K562 (cell line): ENCODE results near the gene RNF32. TPM values are rescaled to one million over a fixed set of nuclear protein-coding genes. Genes with fewer than 3 reads are reported as not detected.
A peak's percentile ranks its signal among the peaks of the same experiment; 100 is the strongest.

Experiments
- ATAC-seq: fragments of 200-7000 bp; cut with Tn5 transposase; 3 replicates; pipeline ENCODE4 v1.9.1; 2020; ENCODE audit warnings: moderate library complexity
- BruUV-seq: library from RNA; stranded (reverse); fragments of 400-500 nt; replicated peaks from 2 replicates; lab custom pipeline; 2021; lab: Mats Ljungman, UMichigan
- CTCF ChIA-PET: fragments of 300-600 bp; formaldehyde crosslinking; extraction: SDS; loops from one replicate; lab custom pipeline; 2021; ENCODE audit warnings: low intra/inter-chr PET ratio; lab: Yijun Ruan, JAX
- POLR2A ChIA-PET: fragments of 300-600, 350-650 bp; sonication (Branson Sonifier 250); formaldehyde crosslinking; extraction: SDS; loops from one replicate; lab custom pipeline; 2021; ENCODE audit warnings: antibody characterized with exemption, inconsistent platforms; lab: Yijun Ruan, JAX
- DNase-seq, 4 experiments: peaks; one replicate each; pipeline versions ENCODE4 v3.0.0 to v3.0.0-alpha.2; 2011 to 2018; ENCODE audit warnings: low spot score in 3 of 4, mixed read lengths in 3 of 4; ENCODE audit errors: extremely low read depth in 1 of 4
- FAIRE-seq: peaks from 2 replicates; lab custom pipeline; 2011; peaks lifted over from hg19 to GRCh38; lab: Jason Lieb, UNC
- H2AFZ ChIP-seq: 2 replicates; pipeline ENCODE4 v1.6.0; 2011; ENCODE audit warnings: low read depth, low read length, control low read depth, inconsistent platforms
- H3K27ac ChIP-seq: fragments of 200-600 bp; 3 replicates; pipeline ENCODE4 v1.8.0; 2011; ENCODE audit warnings: low read depth, mild to moderate bottlenecking, control low read depth, inconsistent platforms, low read length, moderate library complexity, mixed read lengths; ENCODE audit errors: extremely low read depth
- H3K27me3 ChIP-seq, 2 experiments: fragments of 300-600 bp in 1 of 2; 2 replicates in 1 of 2; 3 replicates in 1 of 2; pipeline versions ENCODE4 v1.6.0 to v1.8.0; 2011; ENCODE audit warnings: inconsistent platforms in 2 of 2, low read length in 2 of 2, mild to moderate bottlenecking in 1 of 2, mixed read lengths in 1 of 2, moderate library complexity in 1 of 2; ENCODE audit not compliant: control insufficient read depth in 2 of 2, insufficient read depth in 2 of 2
- H3K36me3 ChIP-seq: fragments of 300-600 bp; 3 replicates; pipeline ENCODE4 v1.8.0; 2011; ENCODE audit warnings: mild to moderate bottlenecking, low read length, inconsistent platforms; ENCODE audit not compliant: control insufficient read depth, insufficient read depth
- H3K4me1 ChIP-seq, 2 experiments: fragments of 200-600 bp in 1 of 2; replicated peaks in 1 of 2; 2 replicates in 1 of 2; 3 replicates in 1 of 2; pipeline versions ENCODE4 v1.5.1 to v1.8.0; 2011; ENCODE audit warnings: inconsistent platforms in 2 of 2, low read length in 2 of 2, mild to moderate bottlenecking in 1 of 2, mixed read lengths in 1 of 2, moderate library complexity in 1 of 2; ENCODE audit not compliant: control insufficient read depth in 2 of 2, insufficient read depth in 2 of 2
- H3K4me2 ChIP-seq: 2 replicates; pipeline ENCODE4 v1.6.1; 2011; ENCODE audit warnings: low read length, control low read depth, inconsistent platforms, mixed read lengths; ENCODE audit not compliant: insufficient read depth
- H3K4me3 ChIP-seq: fragments of 200-600 bp; sonication (generic), shearing (Covaris generic); 2 replicates; pipeline ENCODE4 v1.5.1; 2016; ENCODE audit warnings: control low read depth, inconsistent platforms
- H3K79me2 ChIP-seq: fragments of 200-600 bp; 3 replicates; pipeline ENCODE4 v1.8.0; 2011; ENCODE audit warnings: low read length, inconsistent platforms; ENCODE audit not compliant: control insufficient read depth, insufficient read depth
- H3K9ac ChIP-seq, 2 experiments: 2 replicates each; pipeline versions ENCODE4 v1.6.0 to v1.6.1; 2011; ENCODE audit warnings: low read depth in 2 of 2, low read length in 2 of 2, control low read depth in 1 of 2, inconsistent platforms in 1 of 2, mild to moderate bottlenecking in 1 of 2, mixed read lengths in 1 of 2; ENCODE audit not compliant: insufficient read depth in 1 of 2
- H3K9me1 ChIP-seq: one replicate; pipeline ENCODE4 v1.6.0; 2011; ENCODE audit warnings: inconsistent platforms, mild to moderate bottlenecking, low read length, moderate library complexity; ENCODE audit not compliant: control insufficient read depth, insufficient read depth
- H3K9me3 ChIP-seq: replicated peaks from 2 replicates; pipeline ENCODE4 v1.5.1; 2011; ENCODE audit warnings: low read depth, low read length, inconsistent platforms; ENCODE audit not compliant: control insufficient read depth, insufficient read depth
- H4K20me1 ChIP-seq: replicated peaks from 2 replicates; pipeline ENCODE4 v1.6.1; 2011; ENCODE audit warnings: low read length, inconsistent platforms, mixed read lengths; ENCODE audit not compliant: control insufficient read depth, insufficient read depth
- C11orf30 ChIP-seq: fragments of 450-650 bp; IDR thresholded peaks from 2 replicates; pipeline ENCODE4 v1.6.1; 2016; ENCODE audit warnings: low read depth, mild to moderate bottlenecking
- E2F3 ChIP-seq: fragments of 250-450 bp; sonication (Bioruptor Pico); IDR thresholded peaks from 2 replicates; pipeline ENCODE4 v1.4.0; 2020; ENCODE audit warnings: mild to moderate bottlenecking
- PTRF ChIP-seq: fragments of 450-650 bp; IDR thresholded peaks from 2 replicates; pipeline ENCODE4 v1.6.1; 2016; ENCODE audit warnings: mild to moderate bottlenecking, missing genetic modification characterization, missing compliant biosample characterization
- SMAD4 ChIP-seq: fragments of 250-450 bp; sonication (Bioruptor Pico); conservative IDR thresholded peaks from 2 replicates; pipeline ENCODE4 v1.8.0; 2021; ENCODE audit warnings: inconsistent platforms, mild to moderate bottlenecking, moderate library complexity
- ZNF311 ChIP-seq: fragments of 250-450 bp; sonication (Bioruptor Pico); IDR thresholded peaks from 2 replicates; pipeline ENCODE4 v1.4.0; 2020; ENCODE audit warnings: mild to moderate bottlenecking, moderate library complexity
- ZNF41 ChIP-seq: fragments of 250-450 bp; sonication (Bioruptor Pico); conservative IDR thresholded peaks from 2 replicates; pipeline ENCODE4 v1.4.0; 2020; ENCODE audit warnings: mild to moderate bottlenecking
- in situ Hi-C: fragments of 300-500 bp; cut with MboI; formaldehyde crosslinking; loops from 4 replicates; pipeline ENCODE4 v1.15.0; 2018; ENCODE audit warnings: inconsistent platforms, mixed read lengths
- intact Hi-C: fragments of 100-400 bp; cut with micrococcal nuclease; formaldehyde crosslinking; loops from 2 replicates; pipeline ENCODE4 v1.14.2; 2022
- polyA plus RNA-seq, 8 experiments: library from polyadenylated mRNA; depleted of rRNA in 4 of 8; stranded (reverse) in 5 of 8; unstranded in 3 of 8; fragments of >200 nt; fragmentation: Nextera tagmentation in 2 of 8; fragmentation: Illumina TruSeq in 1 of 8; extraction: Ambion mirVana in 2 of 8; extraction: Trizol in 1 of 8; gene quantifications; 2 replicates each; pipeline versions ENCODE4 v1.2.1 to v1.2.3, GENCODE V29; 2011 to 2014; ENCODE audit warnings: inconsistent platforms in 1 of 8, missing spikeins in 1 of 8
- total RNA-seq, 7 experiments: library from RNA; depleted of rRNA in 6 of 7; stranded (reverse); fragments of >200 nt in 6 of 7; fragmentation: Illumina TruSeq in 2 of 7; extraction: Trizol in 2 of 7; gene quantifications; 2 replicates each; pipeline versions ENCODE4 v1.2.1 to v1.2.3, GENCODE V29; 2011 to 2021; ENCODE audit warnings: low replicate concordance in 1 of 7
- TF ChIP-seq, protein P1 (sequence below), 3 experiments: fragments of 200-800 bp in 1 of 3; sonication (Bioruptor generic) in 1 of 3; sonication (generic) in 1 of 3; formaldehyde crosslinking in 1 of 3; IDR thresholded peaks; 2 replicates each; pipeline versions ENCODE4 v1.6.1 to v1.8.0; 2016 to 2022; ENCODE audit warnings: mild to moderate bottlenecking in 2 of 3, missing compliant biosample characterization in 2 of 3, missing genetic modification characterization in 2 of 3, missing genetic modification reagents in 1 of 3
- TF ChIP-seq, protein P2 (sequence below), 2 experiments: fragments of 250-450 bp in 1 of 2; fragments of 450-650 bp in 1 of 2; sonication (Bioruptor Pico) in 1 of 2; IDR thresholded peaks; 2 replicates each; pipeline versions ENCODE4 v1.6.1 to v1.8.0; 2016 to 2021; ENCODE audit warnings: mild to moderate bottlenecking in 2 of 2, moderate library complexity in 2 of 2, missing compliant biosample characterization in 1 of 2, missing genetic modification characterization in 1 of 2
- TF ChIP-seq, protein P3 (sequence below): fragments of 250-450 bp; sonication (Bioruptor Pico); IDR thresholded peaks from 2 replicates; pipeline ENCODE4 v1.4.0; 2020

The RNF32 gene
- total and polyA plus RNA-seq, 9 of the 15 experiments (the other 6 are each of a cell fraction or from before 2014, with no cell fraction given) = 2.6 to 7.0 (median 4.6) TPM

DNA sequence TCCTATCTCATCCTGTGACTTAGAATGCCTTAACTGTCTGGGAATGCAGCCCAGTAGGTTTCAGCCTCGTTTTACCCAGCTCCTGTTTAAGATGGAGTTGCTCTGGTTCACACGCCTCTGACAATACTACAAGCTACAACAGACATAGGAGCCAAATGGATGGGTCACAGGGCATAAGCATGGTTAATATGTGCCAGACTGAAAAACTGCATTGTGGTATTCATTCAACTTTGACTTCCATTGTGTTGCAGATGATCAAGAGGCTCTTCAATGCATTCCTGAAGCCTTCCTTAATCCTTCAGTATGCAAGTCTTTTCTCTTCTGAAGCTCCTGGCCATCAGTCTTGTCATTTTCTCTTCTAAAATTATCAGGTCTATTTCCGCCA, 20.3 kb upstream of the RNF32 start (continued):
- TF ChIP-seq, protein P1, sequence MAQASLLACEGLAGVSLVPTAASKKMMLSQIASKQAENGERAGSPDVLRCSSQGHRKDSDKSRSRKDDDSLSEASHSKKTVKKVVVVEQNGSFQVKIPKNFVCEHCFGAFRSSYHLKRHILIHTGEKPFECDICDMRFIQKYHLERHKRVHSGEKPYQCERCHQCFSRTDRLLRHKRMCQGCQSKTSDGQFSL (CRISPR knock-in tag; IDR thresholded peaks at IDR 0.05) = no peak
- TF ChIP-seq, protein P1 (tag; IDR thresholded peaks at IDR 0.05) = peak in 1 of 2 experiments; percentile 87; a peak in 2 of 4 replicates
- TF ChIP-seq SMAD4 (CRISPR knock-in tag) = peak; percentile 74
- 0 out of 2 replicates have a peak, but pooled peaks have one; percentile 47 for TF ChIP-seq E2F3
- TF ChIP-seq ZNF41 (CRISPR knock-in tag) = no peak
- TF ChIP-seq, protein P2, sequence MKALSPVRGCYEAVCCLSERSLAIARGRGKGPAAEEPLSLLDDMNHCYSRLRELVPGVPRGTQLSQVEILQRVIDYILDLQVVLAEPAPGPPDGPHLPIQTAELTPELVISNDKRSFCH (CRISPR knock-in tag; IDR thresholded peaks at IDR 0.05) = no peak
- TF ChIP-seq, protein P2 (tag; IDR thresholded peaks at IDR 0.05) = 0 out of 2 replicates have a peak, but pooled peaks have one; percentile 22
- peak; percentile 74 for TF ChIP-seq PTRF (tag)
- peak; percentile 59; the same call in 1 of the 2 replicates for TF ChIP-seq ZNF311 (CRISPR knock-in tag)
- TF ChIP-seq, all 486 proteins: peak for 30

DNA sequence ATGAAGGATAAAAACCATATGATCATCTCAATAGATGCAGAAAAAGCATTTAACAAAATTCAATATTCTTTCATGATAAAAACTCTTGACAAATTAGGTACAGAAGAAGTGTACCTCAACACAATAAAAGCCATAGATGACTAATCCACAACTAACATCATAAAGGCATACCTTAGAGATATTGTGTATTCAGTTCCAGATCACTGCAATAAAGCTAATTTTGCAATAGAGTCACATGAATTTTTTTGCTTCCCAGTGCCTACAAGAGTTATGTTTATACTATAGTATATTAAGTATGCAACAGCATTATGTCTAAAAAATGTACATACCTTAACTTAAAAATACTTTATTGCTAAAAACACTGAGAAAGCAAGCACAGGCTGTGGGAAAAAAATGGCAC, 18.9 kb upstream of the RNF32 start:
- no peak overlapping the region for H3K4me2 ChIP-seq
- in situ Hi-C loops (no loop called here), intact Hi-C loops (no loop called here)
- no peaks in the 10 kb centered on the region for H3K79me2 ChIP-seq
- H2AFZ ChIP-seq = no peak overlapping the region
- FAIRE-seq (no peak), ATAC-seq (no peak), DNase-seq (no peak)
- TF ChIP-seq C11orf30 = no peak
- TF ChIP-seq, protein P3, sequence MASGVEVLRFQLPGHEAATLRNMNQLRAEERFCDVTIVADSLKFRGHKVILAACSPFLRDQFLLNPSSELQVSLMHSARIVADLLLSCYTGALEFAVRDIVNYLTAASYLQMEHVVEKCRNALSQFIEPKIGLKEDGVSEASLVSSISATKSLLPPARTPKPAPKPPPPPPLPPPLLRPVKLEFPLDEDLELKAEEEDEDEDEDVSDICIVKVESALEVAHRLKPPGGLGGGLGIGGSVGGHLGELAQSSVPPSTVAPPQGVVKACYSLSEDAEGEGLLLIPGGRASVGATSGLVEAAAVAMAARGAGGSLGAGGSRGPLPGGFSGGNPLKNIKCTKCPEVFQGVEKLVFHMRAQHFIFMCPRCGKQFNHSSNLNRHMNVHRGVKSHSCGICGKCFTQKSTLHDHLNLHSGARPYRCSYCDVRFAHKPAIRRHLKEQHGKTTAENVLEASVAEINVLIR = no peak
- H3K9me1 ChIP-seq = no peaks in the 10 kb centered on the region
- POLR2A ChIA-PET = no interaction called here
- H3K4me1 ChIP-seq = peaks cover 3 to 7% of the 10 kb centered on the region in 2 experiments; a peak in 1 of 5 replicates
- BruUV-seq = no TSS peak
- CTCF ChIA-PET = interaction anchor here (0.6 kb wide), 1 partner anchor 208 kb away, joined by 3 read pairs; no protein-coding TSS in a partner anchor
- no peaks in the 10 kb centered on the region for H3K9me3 ChIP-seq
- H3K9ac ChIP-seq = no peak overlapping the region
- no peak overlapping the region for H3K4me3 ChIP-seq
- no peak overlapping the region for H3K27ac ChIP-seq
- peaks cover 0 to 17% of the 10 kb centered on the region in 2 experiments; a peak in 2 of 5 replicates for H3K27me3 ChIP-seq
- no peaks in the 10 kb centered on the region for H4K20me1 ChIP-seq
- H3K36me3 ChIP-seq = no peaks in the 10 kb centered on the region
